NCI-H1092 treated with DMSO at 0.1 percent for 48 hours (cell line): ENCODE results near the gene AIF1.
A peak's percentile ranks its signal among the peaks of the same experiment; 100 is the strongest.

Source experiments
- DNase-seq: peaks from one replicate; lab custom pipeline; 2025; lab: John Stamatoyannopoulos, UW

AIF1 gene

GRCh38 chr6:31663961-31664789 is 49.1 kb downstream of the AIF1 start:
- DNase-seq, result no peak

- DNase-seq, result peak; percentile 83
Measured at GRCh38 chr6:31664790-31665500, 49.9 kb downstream of the AIF1 start, which contains the start of gene GPANK1. GPANK1 (minus strand) TSS chr6:31664997; CDS start chr6:31664478, 519 bp downstream.

GRCh38 chr6:31665501-31666336 is 50.7 kb downstream of the AIF1 start, which contains the start of gene CSNK2B:
CSNK2B (plus strand) TSS chr6:31666080; CDS start chr6:31666832, 752 bp downstream.
- DNase-seq, result peak; percentile 94

- DNase-seq, result no peak
Measured at GRCh38 chr6:31666337-31666965, 51.4 kb downstream of the AIF1 start.
